NT2/D1 (cell line): ENCODE data around the gene SPIN2B.
"Not testable (repeated sequence)": the region's sequence is repeated elsewhere in the genome, so short reads cannot be mapped to it uniquely, and the experiment has no call there.

Experiments used
- DNase-seq: peaks from one replicate; pipeline ENCODE4 v3.0.0-alpha.2; 2011; ENCODE audit warnings: low read depth, low spot score
- H3K27me3 ChIP-seq: 2 replicates; pipeline ENCODE4 v1.6.0; 2011; ENCODE audit warnings: mild to moderate bottlenecking; ENCODE audit not compliant: insufficient read length, insufficient read depth
- H3K36me3 ChIP-seq: 2 replicates; pipeline ENCODE4 v1.6.1; 2011; ENCODE audit warnings: mild to moderate bottlenecking, low read length, mixed read lengths; ENCODE audit not compliant: insufficient read depth, insufficient read length
- H3K4me1 ChIP-seq: 2 replicates; pipeline ENCODE4 v1.5.1; 2011; ENCODE audit not compliant: insufficient read depth, insufficient read length
- H3K4me3 ChIP-seq: 2 replicates; pipeline ENCODE4 v1.5.1; 2011; ENCODE audit warnings: low read depth; ENCODE audit not compliant: insufficient read length
- H3K9ac ChIP-seq: 2 replicates; pipeline ENCODE4 v1.6.0; 2011; ENCODE audit warnings: low read depth; ENCODE audit not compliant: insufficient read length
- H3K9me3 ChIP-seq: 2 replicates; pipeline ENCODE4 v1.5.1; 2011; ENCODE audit warnings: mild to moderate bottlenecking, low read length; ENCODE audit not compliant: insufficient read depth
- SUZ12 ChIP-seq: IDR thresholded peaks from 2 replicates; pipeline ENCODE4 v1.6.1; 2011; ENCODE audit not compliant: insufficient read length, insufficient read depth; ENCODE audit errors: extremely low read depth
- YY1 ChIP-seq: IDR thresholded peaks from 2 replicates; pipeline ENCODE4 v1.6.1; 2011; ENCODE audit not compliant: insufficient read length, insufficient read depth
- ZNF274 ChIP-seq: IDR thresholded peaks from 2 replicates; pipeline ENCODE4 v1.6.1; 2011; ENCODE audit warnings: mild to moderate bottlenecking, low read depth, low read length

The SPIN2B gene

DNA sequence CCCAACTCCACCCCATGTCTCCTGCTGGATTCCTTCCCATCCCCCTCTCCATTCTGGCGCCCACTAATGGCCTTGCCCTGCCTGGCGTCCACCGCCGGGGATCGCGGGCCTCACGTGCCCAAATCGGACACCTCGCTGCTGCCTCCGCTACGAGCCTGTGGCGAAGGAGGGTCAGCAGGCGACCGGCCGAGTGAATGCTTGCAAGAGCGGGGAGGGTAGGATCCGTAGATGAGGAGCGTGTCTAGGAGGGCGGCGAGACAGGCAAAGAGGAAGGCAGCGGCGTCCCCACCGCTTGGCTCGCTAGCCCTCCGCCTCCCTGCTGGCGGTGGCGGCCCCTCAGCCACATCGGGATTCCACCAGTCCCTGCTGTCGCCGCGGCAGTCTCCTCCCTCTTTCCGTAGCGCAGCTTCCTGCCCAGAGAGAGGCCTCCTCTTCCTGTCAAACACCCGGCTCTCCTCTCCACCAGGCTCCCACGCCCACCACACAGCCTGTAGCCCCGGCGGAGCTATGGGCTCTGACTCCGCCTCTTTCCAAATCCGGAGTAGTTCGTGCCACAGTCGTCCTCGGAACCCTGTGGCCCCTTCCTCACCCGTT is at the start of gene SPIN2B:
TSS of gene SPIN2B (minus strand) at position 387 of the 594 bp plus-strand sequence.
- Histone ChIP-seq H3K4me3 (peak within 1 kb of the TSS; percentile 77), H3K9me3 (no peaks in the 10 kb centered on the region), H3K9ac (peak within 1 kb of the TSS; percentile 95), H3K4me1 (no peaks in the 10 kb centered on the region), H3K27me3 (no peaks in the 10 kb centered on the region), H3K36me3 (peaks cover 28% of the 10 kb centered on the region)
- DNase-seq = peak; percentile 88
- no peak for TF ChIP-seq ZNF274
- TF ChIP-seq SUZ12 = no peak
- TF ChIP-seq YY1 = no peak

DNA sequence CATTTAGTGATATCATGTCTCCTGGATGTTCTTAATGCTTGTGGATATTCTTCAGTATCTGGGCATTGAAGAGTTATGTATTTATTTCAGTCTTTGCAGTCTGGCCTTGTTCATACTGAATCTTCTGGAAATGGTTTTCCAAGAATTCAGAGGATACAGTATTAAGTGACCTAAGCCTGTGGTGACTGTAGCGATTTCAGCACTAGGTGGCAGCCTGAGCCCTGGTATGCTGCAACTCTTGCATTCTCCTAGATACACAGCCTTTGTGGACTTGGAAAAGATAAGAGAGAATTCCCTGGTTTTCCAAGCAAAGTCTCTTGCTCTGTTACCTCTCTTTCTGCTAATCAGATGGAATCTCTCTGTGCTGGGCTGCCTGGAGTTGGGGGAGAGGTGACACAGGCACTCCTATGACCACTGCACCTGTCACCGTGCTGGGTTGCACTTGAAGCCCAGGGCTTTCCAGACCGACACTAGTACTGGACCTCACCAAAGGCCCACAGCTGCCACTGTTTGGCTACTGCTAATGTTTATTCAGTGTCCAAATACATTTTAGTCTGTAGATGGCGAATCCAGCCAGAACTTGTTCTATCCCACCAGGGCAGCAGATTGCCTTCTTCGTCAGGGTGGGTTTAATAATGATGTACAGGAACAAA is 35.2 kb upstream of the SPIN2B start:
- no peak overlapping the region for H3K4me3 ChIP-seq
- TF ChIP-seq YY1 = no peak
- TF ChIP-seq SUZ12 = no peak
- no peaks in the 10 kb centered on the region for H3K36me3 ChIP-seq
- no peaks in the 10 kb centered on the region for H3K4me1 ChIP-seq
- no peaks in the 10 kb centered on the region for H3K27me3 ChIP-seq
- DNase-seq = peak; percentile 44
- H3K9me3 ChIP-seq = peaks cover 15% of the 10 kb centered on the region; the same call in 1 of the 2 replicates
- H3K9ac ChIP-seq = no peak overlapping the region

DNA sequence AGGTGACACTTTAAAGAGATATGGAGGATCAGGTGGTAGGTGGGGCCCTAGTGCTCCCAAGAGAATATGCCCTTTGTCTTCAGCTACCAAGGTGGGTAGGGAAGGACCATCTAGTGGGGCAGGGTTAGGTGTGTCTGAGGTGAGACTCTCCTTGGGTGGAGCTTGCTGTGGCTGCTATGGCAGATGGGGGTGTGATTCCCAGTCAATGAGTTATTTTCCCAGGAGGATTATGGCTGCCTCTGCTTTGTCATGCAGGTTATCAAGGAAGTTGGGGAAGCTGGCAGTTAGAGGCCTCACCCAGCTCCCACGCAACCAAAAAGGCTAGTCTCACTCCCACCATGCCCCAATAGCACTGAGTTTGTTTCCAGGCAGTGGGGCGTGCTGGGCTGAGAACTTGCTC is 33.8 kb upstream of the SPIN2B start:
- DNase-seq = peak; percentile 40
- peaks cover 15% of the 10 kb centered on the region; the same call in 1 of the 2 replicates for H3K9me3 ChIP-seq

DNA sequence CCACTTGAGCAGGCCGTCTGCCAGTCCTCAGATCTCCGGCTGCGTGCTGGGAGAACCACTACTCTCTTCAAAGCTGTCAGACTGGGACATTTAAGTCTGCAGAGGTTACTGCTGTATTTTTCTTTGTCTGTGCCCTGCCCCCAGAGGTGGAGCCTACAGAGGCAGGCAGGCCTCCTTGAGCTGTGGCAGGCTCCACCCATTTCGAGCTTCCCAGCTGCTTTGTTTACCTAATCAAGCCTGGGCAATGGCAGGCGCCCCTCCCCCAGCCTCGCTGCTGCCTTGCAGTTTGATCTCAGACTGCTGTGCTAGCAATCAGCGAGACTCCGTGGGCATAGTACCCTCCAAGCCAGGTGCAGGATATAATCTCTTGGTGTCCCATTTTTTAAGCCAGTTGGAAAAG is 30.9 kb upstream of the SPIN2B start:
- not testable (repeated sequence) for H3K4me1 ChIP-seq, H3K4me3 ChIP-seq, H3K27me3 ChIP-seq, H3K9ac ChIP-seq, H3K36me3 ChIP-seq
- H3K9me3 ChIP-seq = peaks cover 15% of the 10 kb centered on the region; the same call in 1 of the 2 replicates
- peak; percentile 15 for DNase-seq

More for the DNA sequence above, 33.8 kb upstream of the SPIN2B start:
- Histone ChIP-seq H3K9ac (no peak overlapping the region), H3K27me3 (no peaks in the 10 kb centered on the region), H3K36me3 (no peaks in the 10 kb centered on the region), H3K4me3 (no peak overlapping the region), H3K4me1 (no peaks in the 10 kb centered on the region)
- TF ChIP-seq YY1 (no peak), SUZ12 (no peak), ZNF274 (no peak)

DNA sequence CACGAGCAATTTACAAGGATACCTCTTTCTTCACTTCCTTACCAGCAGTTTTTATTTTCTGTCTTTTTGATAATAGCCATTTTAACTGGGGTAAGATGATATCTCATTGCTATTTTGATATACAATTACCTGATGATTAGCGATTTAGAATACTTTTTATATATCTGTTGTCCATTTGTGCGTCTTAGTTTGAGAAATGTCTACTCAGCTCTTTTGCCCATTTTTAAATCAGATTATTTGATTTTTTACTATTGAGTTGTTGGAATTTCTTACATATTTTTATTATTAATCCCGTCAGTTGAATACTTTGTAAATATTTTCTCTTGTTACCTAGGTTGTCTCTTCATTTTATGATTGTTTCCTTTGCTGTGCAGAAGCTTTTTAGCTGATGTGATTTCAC is 17.3 kb upstream of the SPIN2B start:
- Histone ChIP-seq H3K4me3 (no peak overlapping the region), H3K9ac (no peak overlapping the region), H3K36me3 (no peaks in the 10 kb centered on the region), H3K4me1 (no peaks in the 10 kb centered on the region), H3K9me3 (no peaks in the 10 kb centered on the region), H3K27me3 (no peaks in the 10 kb centered on the region)
- DNase-seq = no peak
- TF ChIP-seq ZNF274 (no peak), SUZ12 (no peak), YY1 (no peak)

DNA sequence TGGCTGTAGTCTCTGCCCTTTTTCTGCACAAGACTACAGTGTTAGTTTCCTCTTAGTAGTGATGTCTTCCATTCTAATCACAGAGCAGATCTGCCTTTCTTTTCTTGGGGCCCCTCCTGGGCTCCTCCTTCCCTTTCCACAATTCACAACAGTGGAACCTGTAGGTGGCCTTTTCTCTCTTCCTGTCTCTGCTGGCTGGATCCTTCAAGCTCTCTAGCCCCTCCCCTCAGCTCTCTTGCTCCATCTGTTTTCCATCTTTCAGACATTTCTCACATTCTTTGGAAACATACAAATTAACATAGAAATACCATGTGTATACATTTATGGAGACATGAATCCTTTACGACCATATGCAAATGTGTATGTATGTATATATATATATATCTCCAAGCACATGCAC is 16.2 kb upstream of the SPIN2B start:
- no peak overlapping the region for H3K4me3 ChIP-seq
- no peak for DNase-seq

GRCh38 chrX:57137073-57137472 is 15.7 kb upstream of the SPIN2B start, which contains the start of gene SPIN2A:
SPIN2A (minus strand) TSS chrX:57137397; CDS start chrX:57136597, 800 bp downstream.
- not testable (repeated sequence) for H3K27me3 ChIP-seq, H3K9me3 ChIP-seq, H3K4me3 ChIP-seq, H3K36me3 ChIP-seq, H3K9ac ChIP-seq, DNase-seq, H3K4me1 ChIP-seq

More for the DNA sequence above, 16.2 kb upstream of the SPIN2B start:
- no peaks in the 10 kb centered on the region for H3K9me3 ChIP-seq
- TF ChIP-seq ZNF274 = no peak
- no peak for TF ChIP-seq SUZ12
- TF ChIP-seq YY1 = no peak
- H3K36me3 ChIP-seq = no peaks in the 10 kb centered on the region
- no peaks in the 10 kb centered on the region for H3K27me3 ChIP-seq
- no peaks in the 10 kb centered on the region for H3K4me1 ChIP-seq
- no peak overlapping the region for H3K9ac ChIP-seq

DNA sequence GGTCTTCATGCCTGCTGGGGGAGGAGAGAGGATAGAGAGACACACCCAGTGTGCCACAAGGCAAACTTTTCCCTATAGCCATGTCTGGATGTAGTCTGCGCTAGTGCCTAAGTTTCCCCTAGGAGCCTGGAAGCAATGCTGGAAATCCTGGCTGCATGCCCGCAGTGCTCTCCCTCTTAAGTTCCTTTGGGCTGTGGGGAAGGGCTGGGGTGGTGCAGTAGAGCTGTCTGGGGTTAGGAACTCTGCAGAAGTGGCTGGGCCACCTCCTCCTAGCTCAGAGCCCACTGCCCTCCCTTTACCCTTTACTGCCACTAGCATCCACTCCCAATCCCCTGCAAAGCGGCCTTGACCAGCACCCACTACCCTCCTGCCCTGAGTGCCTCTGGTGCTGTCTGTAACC is 15.2 kb upstream of the SPIN2B start:
- H3K36me3 ChIP-seq, H3K4me3 ChIP-seq, DNase-seq, H3K27me3 ChIP-seq, H3K4me1 ChIP-seq, H3K9me3 ChIP-seq, H3K9ac ChIP-seq: not testable (repeated sequence)
